SU-DHL-6 (cell line): ENCODE data around the gene FCHSD2.

ENCODE experiments used
- H2AFZ ChIP-seq: fragments of 200-600 bp; sonication (generic); 2 replicates; pipeline ENCODE4 v1.6.1; 2014; ENCODE audit warnings: low read depth, mild to moderate bottlenecking, moderate library complexity, mixed read lengths, antibody characterized with exemption, low read length; ENCODE audit not compliant: severe bottlenecking
- H3F3A ChIP-seq: fragments of 200-600 bp; shearing (Covaris generic); 2 replicates; pipeline ENCODE4 v1.6.0; 2016; ENCODE audit warnings: antibody characterized with exemption, mild to moderate bottlenecking; ENCODE audit not compliant: insufficient read depth
- H3K27ac ChIP-seq: fragments of 200-600 bp; sonication (generic); 2 replicates; pipeline ENCODE4 v1.5.1; 2016; ENCODE audit warnings: low read depth, mild to moderate bottlenecking, low read length, moderate library complexity, mixed read lengths
- H3K27me3 ChIP-seq: fragments of 200-600 bp; sonication (generic), shearing (Covaris generic); 2 replicates; pipeline ENCODE4 v1.6.0; 2014; ENCODE audit warnings: mild to moderate bottlenecking, low read length
- H3K36me3 ChIP-seq: fragments of 200-600 bp; sonication (generic); 2 replicates; pipeline ENCODE4 v1.6.1; 2014; ENCODE audit warnings: mild to moderate bottlenecking, low read length, mixed read lengths
- H3K4me2 ChIP-seq: fragments of 300-600, 200-600 bp; shearing (Covaris generic), sonication (generic); 2 replicates; pipeline ENCODE4 v1.6.0; 2014; ENCODE audit warnings: low read length, low read depth, mild to moderate bottlenecking; ENCODE audit not compliant: poor library complexity, severe bottlenecking
- H3K4me3 ChIP-seq: fragments of 200-600 bp; sonication (generic); 2 replicates; pipeline ENCODE4 v1.5.1; 2014; ENCODE audit warnings: antibody characterized with exemption, low read length, mild to moderate bottlenecking, mixed read lengths; ENCODE audit not compliant: insufficient read depth, poor library complexity, severe bottlenecking
- H3K79me2 ChIP-seq: fragments of 200-600 bp; sonication (generic); 2 replicates; pipeline ENCODE4 v1.6.1; 2014; ENCODE audit warnings: mild to moderate bottlenecking, low read length, moderate library complexity; ENCODE audit not compliant: insufficient read depth
- H3K9ac ChIP-seq: fragments of 200-600 bp; sonication (generic); 2 replicates; pipeline ENCODE4 v1.7.0; 2014; ENCODE audit warnings: mild to moderate bottlenecking, low read length
- H3K9me2 ChIP-seq: fragments of 200-600 bp; sonication (generic); replicated peaks from 2 replicates; pipeline ENCODE4 v1.6.1; 2014; ENCODE audit warnings: low read length; ENCODE audit not compliant: insufficient read depth
- H3K9me3 ChIP-seq: fragments of 200-600 bp; sonication (generic); 2 replicates; pipeline ENCODE4 v1.6.1; 2014; ENCODE audit warnings: low read length, mixed read lengths; ENCODE audit not compliant: insufficient read depth
- H4K20me1 ChIP-seq: fragments of 200-600 bp; sonication (generic); 2 replicates; pipeline ENCODE4 v1.6.1; 2014; ENCODE audit warnings: low read depth, mild to moderate bottlenecking, antibody characterized with exemption, low read length, moderate library complexity, mixed read lengths
- EZH2phosphoT487 ChIP-seq: fragments of 200-600 bp; sonication (generic), shearing (Covaris generic); conservative IDR thresholded peaks from 2 replicates; pipeline ENCODE4 v1.6.1; 2018; ENCODE audit warnings: mild to moderate bottlenecking, antibody characterized with exemption, low read length, moderate library complexity, mixed read lengths
- TF ChIP-seq, protein P1 (sequence below): fragments of 200-600 bp; sonication (generic); IDR thresholded peaks from one replicate; pipeline ENCODE4 v1.5.1; 2017; ENCODE audit warnings: antibody characterized with exemption, mild to moderate bottlenecking, low read length, moderate library complexity; ENCODE audit not compliant: insufficient read depth, poor library complexity, severe bottlenecking

The FCHSD2 gene

DNA sequence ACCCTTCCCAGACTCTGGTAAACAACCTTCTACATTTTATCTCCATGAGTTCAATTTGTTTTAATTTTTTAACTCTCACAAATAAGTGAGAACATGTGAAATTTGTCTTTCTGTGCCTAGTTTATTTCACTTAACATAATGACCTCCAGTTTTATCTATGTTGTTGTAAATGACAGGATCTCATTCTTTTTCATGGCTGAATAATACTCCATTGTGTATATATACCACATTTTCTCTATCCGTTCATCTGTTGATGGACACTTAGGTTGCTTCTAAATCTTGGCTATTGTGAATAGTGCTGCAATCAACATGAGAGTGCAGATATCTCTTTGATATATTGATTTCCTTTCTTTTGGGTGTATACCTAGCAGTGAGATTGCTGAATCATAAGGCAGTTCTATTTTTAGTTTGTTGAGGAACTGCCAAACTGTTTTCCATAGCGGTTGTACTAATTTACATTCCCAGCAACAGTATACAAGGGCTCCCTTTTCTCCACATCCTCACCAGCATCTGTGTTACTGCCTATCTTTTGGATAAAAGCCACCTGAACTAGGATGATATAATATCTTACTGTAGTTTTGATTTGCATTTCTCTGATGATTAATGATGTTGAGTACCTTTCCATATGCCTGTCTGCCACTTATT lies 234.0 kb downstream of the FCHSD2 start:
- H3K4me2 ChIP-seq, result no peak overlapping the region

DNA sequence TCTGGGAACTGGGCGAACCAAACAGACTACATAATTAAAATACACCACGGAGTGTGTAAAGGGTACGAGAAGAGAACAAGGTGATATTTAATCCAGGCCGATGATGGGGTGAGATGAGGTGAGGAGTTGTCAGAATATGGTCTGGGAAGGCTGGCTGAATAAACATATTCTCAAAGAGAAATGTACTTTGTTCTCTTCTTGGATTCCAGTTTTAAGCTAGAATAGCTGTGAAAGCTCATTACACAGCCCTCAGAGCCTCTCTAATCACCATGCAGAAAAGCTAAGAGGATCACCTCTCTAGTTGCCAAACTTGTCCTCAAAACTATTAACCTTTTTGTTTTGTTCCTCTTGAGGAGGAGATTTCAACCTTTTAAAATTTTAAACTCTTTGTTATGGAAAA lies 238.1 kb downstream of the FCHSD2 start:
- peaks cover 46% of the 10 kb centered on the region for H3K36me3 ChIP-seq

More for the DNA sequence above, 234.0 kb downstream of the FCHSD2 start:
- H2AFZ ChIP-seq, result no peak overlapping the region
- peaks cover 42% of the 10 kb centered on the region for H3K36me3 ChIP-seq
- no peak overlapping the region for H3K9ac ChIP-seq
- TF ChIP-seq EZH2phosphoT487, result no peak
- TF ChIP-seq, protein P1, sequence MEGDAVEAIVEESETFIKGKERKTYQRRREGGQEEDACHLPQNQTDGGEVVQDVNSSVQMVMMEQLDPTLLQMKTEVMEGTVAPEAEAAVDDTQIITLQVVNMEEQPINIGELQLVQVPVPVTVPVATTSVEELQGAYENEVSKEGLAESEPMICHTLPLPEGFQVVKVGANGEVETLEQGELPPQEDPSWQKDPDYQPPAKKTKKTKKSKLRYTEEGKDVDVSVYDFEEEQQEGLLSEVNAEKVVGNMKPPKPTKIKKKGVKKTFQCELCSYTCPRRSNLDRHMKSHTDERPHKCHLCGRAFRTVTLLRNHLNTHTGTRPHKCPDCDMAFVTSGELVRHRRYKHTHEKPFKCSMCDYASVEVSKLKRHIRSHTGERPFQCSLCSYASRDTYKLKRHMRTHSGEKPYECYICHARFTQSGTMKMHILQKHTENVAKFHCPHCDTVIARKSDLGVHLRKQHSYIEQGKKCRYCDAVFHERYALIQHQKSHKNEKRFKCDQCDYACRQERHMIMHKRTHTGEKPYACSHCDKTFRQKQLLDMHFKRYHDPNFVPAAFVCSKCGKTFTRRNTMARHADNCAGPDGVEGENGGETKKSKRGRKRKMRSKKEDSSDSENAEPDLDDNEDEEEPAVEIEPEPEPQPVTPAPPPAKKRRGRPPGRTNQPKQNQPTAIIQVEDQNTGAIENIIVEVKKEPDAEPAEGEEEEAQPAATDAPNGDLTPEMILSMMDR, result no peak
- no peak overlapping the region for H3K4me3 ChIP-seq
- H3F3A ChIP-seq, result peaks cover 10% of the 10 kb centered on the region; the same call in 1 of the 2 replicates
- peaks cover 13% of the 10 kb centered on the region; the same call in 1 of the 2 replicates for H3K79me2 ChIP-seq
- H3K9me2 ChIP-seq, result no peaks in the 10 kb centered on the region
- H4K20me1 ChIP-seq, result no peaks in the 10 kb centered on the region
- H3K9me3 ChIP-seq, result peaks cover 18% of the 10 kb centered on the region; the same call in 1 of the 2 replicates
- no peaks in the 10 kb centered on the region for H3K27me3 ChIP-seq
- H3K27ac ChIP-seq, result no peak overlapping the region

DNA sequence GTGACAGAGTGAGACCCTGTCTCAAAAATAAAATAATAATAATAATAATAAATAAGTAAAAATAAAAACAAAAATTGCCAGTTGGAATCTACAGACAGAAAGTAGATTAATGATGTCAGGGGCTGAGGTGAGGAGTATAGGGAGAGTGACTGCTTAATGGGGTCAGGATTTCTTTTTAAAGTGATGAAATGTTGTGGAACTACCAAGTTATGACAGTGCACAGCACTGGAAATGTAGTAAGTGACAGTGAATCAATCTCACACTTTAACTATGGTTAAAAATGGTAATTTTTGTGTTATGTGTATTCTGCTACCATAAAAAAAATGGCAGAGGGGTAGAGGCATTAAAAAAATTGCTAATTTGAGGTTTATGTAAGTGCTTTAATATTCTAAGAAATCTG lies 240.7 kb downstream of the FCHSD2 start:
- Histone ChIP-seq H2AFZ (no peak overlapping the region), H3F3A (peaks cover 32% of the 10 kb centered on the region; the same call in 1 of the 2 replicates), H3K79me2 (0 out of 2 replicates have a peak, but pooled peaks cover 5% of the 10 kb centered on the region), H3K4me2 (no peak overlapping the region), H3K9ac (no peak overlapping the region), H3K9me3 (no peaks in the 10 kb centered on the region), H3K9me2 (no peaks in the 10 kb centered on the region), H3K4me3 (no peak overlapping the region), H3K27me3 (no peaks in the 10 kb centered on the region), H4K20me1 (no peaks in the 10 kb centered on the region), H3K36me3 (peaks cover 48% of the 10 kb centered on the region), H3K27ac (no peak overlapping the region)
- no peak for TF ChIP-seq EZH2phosphoT487
- TF ChIP-seq, protein P1, result no peak

More for the DNA sequence above, 238.1 kb downstream of the FCHSD2 start:
- H3K27me3 ChIP-seq, result no peaks in the 10 kb centered on the region
- no peak overlapping the region for H3K9ac ChIP-seq
- H3K9me3 ChIP-seq, result no peaks in the 10 kb centered on the region
- no peak overlapping the region for H3K27ac ChIP-seq
- TF ChIP-seq, protein P1, result no peak
- H3K4me2 ChIP-seq, result no peak overlapping the region
- H3K4me3 ChIP-seq, result no peak overlapping the region
- no peak overlapping the region for H2AFZ ChIP-seq
- peaks cover 28% of the 10 kb centered on the region; the same call in 1 of the 2 replicates for H3F3A ChIP-seq
- H3K79me2 ChIP-seq, result 0 out of 2 replicates have a peak, but pooled peaks cover 5% of the 10 kb centered on the region
- H3K9me2 ChIP-seq, result no peaks in the 10 kb centered on the region
- no peaks in the 10 kb centered on the region for H4K20me1 ChIP-seq
